Cardiac septum (tissue), 1 donor: ENCODE data around the gene TBC1D2B. TPM values are rescaled to one million over a fixed set of nuclear protein-coding genes. Genes with fewer than 3 reads are reported as not detected.

Source experiments
- DNase-seq: peaks from one replicate; pipeline ENCODE4 v3.0.0-alpha.2; 2020; ENCODE audit warnings: low spot score
- intact Hi-C: fragments of 100-400 bp; cut with DNase I; formaldehyde crosslinking; loops from one replicate; pipeline ENCODE4 v1.14.0; 2022
- total RNA-seq: library from RNA; stranded (reverse); fragmentation: NEBNext Ultra II Directional; extraction: Animal tissue kit (Norgen Biotek cat#: 25700); gene quantifications from one replicate; pipeline ENCODE4 v1.2.1, GENCODE V29; 2021
- donor health status: DM: no; HTN: no; CAD: no.

TBC1D2B gene
- total RNA-seq, 1 donor from 2014 or later, result 11.3 TPM

- intact Hi-C loops, result no loop called here
Measured at GRCh38 chr15:78100886-78101285, 23.4 kb upstream of the TBC1D2B start.

GRCh38 chr15:78098131-78098755, 20.7 kb upstream of the TBC1D2B start:
- DNase-seq, result no peak
- intact Hi-C loops, result no loop called here

More at GRCh38 chr15:78100886-78101285, 23.4 kb upstream of the TBC1D2B start:
- DNase-seq, result no peak

- DNase-seq, result no peak
- intact Hi-C loops, result no loop called here
Measured at GRCh38 chr15:78097667-78098066, 20.2 kb upstream of the TBC1D2B start.

GRCh38 chr15:78093242-78094020, 15.9 kb upstream of the TBC1D2B start:
- DNase-seq, result no peak
- intact Hi-C loops, result no loop called here

GRCh38 chr15:78092261-78093041, 14.9 kb upstream of the TBC1D2B start, which contains the start of gene SH2D7:
Gene SH2D7, plus strand, starts transcription at chr15:78092561. Its CDS starts 24 bp downstream, at chr15:78092585.
- no peak for DNase-seq
- intact Hi-C loops, result no loop called here

- intact Hi-C loops, result no loop called here
Measured at GRCh38 chr15:78090422-78091063, 13.0 kb upstream of the TBC1D2B start.

GRCh38 chr15:78088773-78089080, 11.2 kb upstream of the TBC1D2B start:
- no peak for DNase-seq
- intact Hi-C loops, result no loop called here

More at GRCh38 chr15:78090422-78091063, 13.0 kb upstream of the TBC1D2B start:
- no peak for DNase-seq

- no peak for DNase-seq
Measured at GRCh38 chr15:78087951-78088772, 10.7 kb upstream of the TBC1D2B start.

GRCh38 chr15:78085928-78086327, 8.4 kb upstream of the TBC1D2B start:
- DNase-seq, result no peak
- intact Hi-C loops, result no loop called here

More at GRCh38 chr15:78087951-78088772, 10.7 kb upstream of the TBC1D2B start:
- intact Hi-C loops, result no loop called here

- intact Hi-C loops, result no loop called here
- DNase-seq, result no peak
Measured at GRCh38 chr15:78084449-78084750, 6.9 kb upstream of the TBC1D2B start.

- no peak for DNase-seq
- intact Hi-C loops, result no loop called here
Measured at GRCh38 chr15:78083687-78084448, 6.4 kb upstream of the TBC1D2B start.

- intact Hi-C loops, result no loop called here
- DNase-seq, result no peak
Measured at GRCh38 chr15:78083186-78083585, 5.7 kb upstream of the TBC1D2B start.

- intact Hi-C loops, result no loop called here
- no peak for DNase-seq
Measured at GRCh38 chr15:78082743-78083110, 5.2 kb upstream of the TBC1D2B start.

GRCh38 chr15:78082106-78082742, 4.7 kb upstream of the TBC1D2B start:
- no peak for DNase-seq
- intact Hi-C loops, result no loop called here

GRCh38 chr15:78080088-78080460, 2.6 kb upstream of the TBC1D2B start:
- no peak for DNase-seq
- intact Hi-C loops, result no loop called here

GRCh38 chr15:78079298-78080087, 2.0 kb upstream of the TBC1D2B start:
- intact Hi-C loops, result no loop called here

GRCh38 chr15:78077871-78078210, 330 bp upstream of the TBC1D2B start:
- DNase-seq, result no peak
- intact Hi-C loops, result no loop called here

More at GRCh38 chr15:78079298-78080087, 2.0 kb upstream of the TBC1D2B start:
- DNase-seq, result no peak
